DND-41 (cell line): ENCODE results near the gene MORN5.

Source experiments
- EZH2 ChIP-seq: IDR thresholded peaks from 3 replicates; pipeline ENCODE4 v1.6.1; 2012; ENCODE audit warnings: borderline replicate concordance, low read depth, mild to moderate bottlenecking, moderate library complexity, low read length, inconsistent platforms; ENCODE audit not compliant: severe bottlenecking
- TF ChIP-seq, protein P1 (sequence below): IDR thresholded peaks from 2 replicates; pipeline ENCODE4 v1.5.1; 2012; ENCODE audit warnings: borderline replicate concordance, low read length, moderate library complexity, mild to moderate bottlenecking; ENCODE audit not compliant: poor library complexity, severe bottlenecking; ENCODE audit errors: extremely low read depth

DNA sequence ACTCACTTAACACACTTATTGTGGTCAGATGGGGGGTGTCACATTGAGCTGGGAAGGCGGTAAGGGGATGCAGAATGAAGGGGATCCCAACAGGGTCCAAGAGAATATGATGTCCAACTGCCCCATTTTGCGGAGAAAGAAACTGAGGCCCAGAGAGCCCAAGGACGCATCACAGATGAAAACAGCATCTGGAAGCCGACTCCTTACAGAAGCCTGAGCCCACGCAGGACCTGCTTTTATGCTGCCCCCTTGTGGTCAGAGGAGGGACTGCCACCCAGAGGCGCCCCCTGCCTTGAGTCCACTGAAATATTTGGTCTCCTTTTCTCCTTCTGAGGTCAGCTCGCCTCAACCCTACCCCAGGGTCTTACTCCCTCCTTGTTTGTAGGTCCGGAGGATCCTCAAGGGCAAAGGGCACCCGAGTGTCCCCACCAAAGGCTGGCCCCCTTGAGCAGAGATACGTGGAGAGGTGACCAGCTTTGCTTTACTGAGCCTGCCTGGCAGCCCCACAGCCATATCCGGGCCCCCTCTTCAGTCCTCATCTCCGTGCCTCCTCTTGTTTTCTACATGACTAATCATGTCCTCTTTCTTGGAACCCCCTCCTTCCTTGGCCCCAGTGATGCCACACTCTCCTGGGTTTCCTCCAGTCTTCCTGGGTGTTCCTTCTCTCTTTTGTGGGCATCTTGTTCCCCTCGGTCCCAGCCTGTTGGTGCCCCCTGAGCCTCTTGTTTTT, 36.6 kb upstream of the MORN5 start:
- TF ChIP-seq, protein P1, sequence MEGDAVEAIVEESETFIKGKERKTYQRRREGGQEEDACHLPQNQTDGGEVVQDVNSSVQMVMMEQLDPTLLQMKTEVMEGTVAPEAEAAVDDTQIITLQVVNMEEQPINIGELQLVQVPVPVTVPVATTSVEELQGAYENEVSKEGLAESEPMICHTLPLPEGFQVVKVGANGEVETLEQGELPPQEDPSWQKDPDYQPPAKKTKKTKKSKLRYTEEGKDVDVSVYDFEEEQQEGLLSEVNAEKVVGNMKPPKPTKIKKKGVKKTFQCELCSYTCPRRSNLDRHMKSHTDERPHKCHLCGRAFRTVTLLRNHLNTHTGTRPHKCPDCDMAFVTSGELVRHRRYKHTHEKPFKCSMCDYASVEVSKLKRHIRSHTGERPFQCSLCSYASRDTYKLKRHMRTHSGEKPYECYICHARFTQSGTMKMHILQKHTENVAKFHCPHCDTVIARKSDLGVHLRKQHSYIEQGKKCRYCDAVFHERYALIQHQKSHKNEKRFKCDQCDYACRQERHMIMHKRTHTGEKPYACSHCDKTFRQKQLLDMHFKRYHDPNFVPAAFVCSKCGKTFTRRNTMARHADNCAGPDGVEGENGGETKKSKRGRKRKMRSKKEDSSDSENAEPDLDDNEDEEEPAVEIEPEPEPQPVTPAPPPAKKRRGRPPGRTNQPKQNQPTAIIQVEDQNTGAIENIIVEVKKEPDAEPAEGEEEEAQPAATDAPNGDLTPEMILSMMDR: peak; percentile 95
- no peak for TF ChIP-seq EZH2
